ENCODE measurements around the gene WNT1.

WNT1 gene

GRCh38 chr12:48978291-48978740 lies at the start of gene WNT1:
Gene WNT1 (plus strand): TSS chr12:48978322. CDS start chr12:48978651, 329 bp downstream.
- DNase-seq = no peak

- DNase-seq = no peak
Observed at GRCh38 chr12:48929551-48929950, 48.6 kb upstream of the WNT1 start.

GRCh38 chr12:48930475-48930874 lies 47.6 kb upstream of the WNT1 start:
- DNase-seq = no peak

GRCh38 chr12:48932878-48933277 lies 45.2 kb upstream of the WNT1 start:
- DNase-seq = no peak

GRCh38 chr12:48933664-48934311 lies 44.3 kb upstream of the WNT1 start:
- DNase-seq = no peak

- peak; percentile 12 to 34 for DNase-seq
Observed at GRCh38 chr12:48934312-48934706, 43.8 kb upstream of the WNT1 start.

- peak; percentile 24 to 26 for DNase-seq
Observed at GRCh38 chr12:48936379-48936979, 41.6 kb upstream of the WNT1 start.

GRCh38 chr12:48937170-48937569 lies 41.0 kb upstream of the WNT1 start:
- DNase-seq = no peak

GRCh38 chr12:48938805-48939204 lies 39.3 kb upstream of the WNT1 start:
- DNase-seq = no peak

GRCh38 chr12:48940181-48940580 lies 37.9 kb upstream of the WNT1 start:
- peak; percentile 72 to 75 for DNase-seq

- DNase-seq = no peak
Observed at GRCh38 chr12:48943221-48943620, 34.9 kb upstream of the WNT1 start.

GRCh38 chr12:48946205-48946604 lies 31.9 kb upstream of the WNT1 start:
- no peak for DNase-seq

GRCh38 chr12:48946943-48947342 lies 31.2 kb upstream of the WNT1 start:
- DNase-seq = no peak

GRCh38 chr12:48947727-48948126 lies 30.4 kb upstream of the WNT1 start:
- no peak for DNase-seq

- no peak for DNase-seq
Observed at GRCh38 chr12:48952691-48953090, 25.4 kb upstream of the WNT1 start.

- DNase-seq = no peak
Observed at GRCh38 chr12:48954061-48954460, 24.1 kb upstream of the WNT1 start.

- DNase-seq = peak; percentile 88 to 90
Observed at GRCh38 chr12:48954841-48955501, 23.2 kb upstream of the WNT1 start.

- DNase-seq = peak; percentile 70 to 79
Observed at GRCh38 chr12:48956279-48957140, 21.6 kb upstream of the WNT1 start.

GRCh38 chr12:48957141-48958048 lies 20.7 kb upstream of the WNT1 start, which contains the start of gene ARF3:
Gene ARF3 (minus strand): TSS chr12:48957487. CDS start chr12:48941095, 16,392 bp downstream.
- peak; percentile 87 to 88 for DNase-seq

GRCh38 chr12:48958049-48958388 lies 20.1 kb upstream of the WNT1 start:
- DNase-seq = no peak

- no peak for DNase-seq
Observed at GRCh38 chr12:48960834-48961233, 17.3 kb upstream of the WNT1 start.

- no peak for DNase-seq
Observed at GRCh38 chr12:48961331-48961730, 16.8 kb upstream of the WNT1 start.

Measured in AML-193 (cell line).